D341Med (cell line): ENCODE results near the gene S1PR4.
"Not testable (repeated sequence)": the region's sequence is repeated elsewhere in the genome, so short reads cannot be mapped to it uniquely, and the experiment has no call there.

ENCODE experiments used
- DNase-seq: peaks from one replicate; pipeline ENCODE4 v3.0.0; 2012; ENCODE audit warnings: low spot score

The S1PR4 gene

DNA sequence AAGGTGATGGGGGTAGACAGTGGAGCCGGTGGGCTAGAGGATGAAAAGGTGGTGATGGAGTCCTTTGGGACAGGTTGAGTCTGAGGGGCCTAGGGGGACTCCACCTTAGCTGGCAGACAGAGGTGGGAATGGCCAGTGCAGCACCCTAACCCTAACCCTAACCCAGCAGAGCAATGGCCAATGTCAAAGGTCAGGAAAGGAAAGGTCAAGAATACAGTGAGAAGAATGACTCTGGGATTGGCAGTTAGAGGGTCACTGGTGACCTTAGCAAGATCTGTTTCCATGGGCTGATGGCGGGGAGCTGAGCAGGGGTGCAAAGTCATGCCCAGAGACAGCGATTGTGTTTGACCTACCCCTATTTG is 26.2 kb upstream of the S1PR4 start:
- no peak for DNase-seq

DNA sequence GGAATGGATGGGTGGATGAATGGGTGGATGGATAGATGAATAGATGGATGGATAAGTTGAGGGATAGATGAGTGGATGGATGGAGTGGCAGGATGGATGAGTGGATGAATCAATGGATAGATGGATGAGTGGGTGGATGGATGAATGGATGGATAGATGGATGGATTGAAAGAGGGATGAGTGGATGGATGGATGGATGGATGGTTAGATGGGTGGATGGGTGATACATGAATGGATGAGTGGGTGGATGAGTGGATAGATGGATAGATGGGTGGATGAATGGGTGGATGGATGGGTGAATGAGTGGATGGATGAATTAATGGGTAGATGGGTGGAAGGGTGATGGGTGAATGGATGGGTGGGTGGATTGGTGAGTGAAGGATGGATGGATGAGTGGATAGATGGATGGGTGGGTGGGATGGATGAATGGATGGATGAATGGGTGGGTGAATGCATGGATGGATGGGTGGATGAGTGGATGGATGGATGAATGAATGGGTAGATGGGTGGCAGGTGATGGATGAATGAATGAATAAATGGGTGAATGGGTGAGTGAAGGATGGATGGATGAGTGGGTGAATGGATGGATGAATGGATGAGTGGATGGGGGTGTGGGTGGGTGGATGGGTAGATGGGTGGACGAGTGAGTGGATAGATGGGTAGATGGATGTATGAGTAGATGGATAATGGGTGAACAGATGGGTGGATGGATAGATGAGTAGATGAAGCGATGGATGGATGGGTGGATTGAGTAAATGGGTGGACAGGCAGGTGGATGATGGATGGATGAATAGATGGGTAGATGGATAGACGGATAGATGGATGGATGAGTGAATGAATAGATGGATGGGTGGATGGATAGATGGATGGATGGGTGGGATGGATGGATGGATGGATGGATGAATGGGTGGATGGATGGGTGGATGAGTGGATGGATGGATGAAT is 25.0 kb upstream of the S1PR4 start:
- no peak for DNase-seq

DNA sequence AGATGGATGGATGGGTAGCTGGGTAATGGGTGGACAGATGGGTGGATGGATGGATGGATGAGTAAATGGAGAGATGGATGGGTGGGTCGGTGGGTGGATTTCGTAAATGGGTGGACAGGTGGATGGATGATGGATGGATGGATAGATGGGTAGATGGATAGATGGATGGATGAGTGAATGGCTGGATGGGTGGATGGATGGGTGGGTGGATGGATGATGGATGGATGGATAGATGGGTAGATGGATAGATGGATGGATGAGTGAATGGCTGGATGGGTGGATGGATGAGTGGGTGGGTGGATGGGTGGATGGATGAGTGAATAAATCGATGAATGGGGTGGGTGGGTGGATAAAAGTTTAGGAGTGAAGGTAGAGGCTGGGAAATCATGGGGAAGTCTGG is 24.1 kb upstream of the S1PR4 start:
- DNase-seq, result not testable (repeated sequence)

DNA sequence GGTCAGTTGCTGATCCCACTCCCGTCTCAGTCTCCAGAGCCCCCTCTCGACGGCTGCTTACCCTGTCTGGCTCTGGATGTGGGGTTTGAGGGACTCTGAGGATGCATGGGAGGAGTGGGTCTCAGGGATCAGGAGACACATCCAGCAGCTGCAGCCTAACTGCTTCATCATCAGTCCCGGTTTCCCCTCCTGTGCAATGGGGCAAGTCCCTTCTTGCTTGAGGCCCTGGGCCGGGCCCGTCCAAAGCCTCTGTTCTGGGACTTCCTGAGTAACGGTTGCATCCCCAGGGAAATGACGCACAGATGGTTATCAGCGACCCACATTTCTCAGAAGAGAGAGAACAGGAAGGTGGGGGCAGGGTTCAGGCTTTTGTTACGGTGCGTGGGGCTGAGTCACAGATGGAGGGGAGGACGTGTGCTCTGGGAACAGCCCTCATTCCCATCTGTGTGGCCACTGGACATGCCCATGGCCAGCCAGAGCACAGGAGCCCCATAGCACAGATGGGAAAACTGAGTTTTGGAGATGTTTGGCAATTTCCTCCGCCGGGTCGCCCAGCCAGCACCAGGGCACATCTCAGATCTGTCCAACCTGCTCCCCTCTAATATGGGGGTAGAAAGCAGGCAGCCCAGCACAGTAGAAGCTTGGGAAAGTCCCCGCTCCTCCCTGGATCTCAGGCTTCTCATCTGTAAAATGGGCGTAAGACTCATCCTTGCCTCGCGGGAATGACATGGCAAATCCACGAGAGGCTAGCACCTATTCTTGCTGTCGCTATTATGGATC is 23.4 kb upstream of the S1PR4 start:
- DNase-seq, result no peak

DNA sequence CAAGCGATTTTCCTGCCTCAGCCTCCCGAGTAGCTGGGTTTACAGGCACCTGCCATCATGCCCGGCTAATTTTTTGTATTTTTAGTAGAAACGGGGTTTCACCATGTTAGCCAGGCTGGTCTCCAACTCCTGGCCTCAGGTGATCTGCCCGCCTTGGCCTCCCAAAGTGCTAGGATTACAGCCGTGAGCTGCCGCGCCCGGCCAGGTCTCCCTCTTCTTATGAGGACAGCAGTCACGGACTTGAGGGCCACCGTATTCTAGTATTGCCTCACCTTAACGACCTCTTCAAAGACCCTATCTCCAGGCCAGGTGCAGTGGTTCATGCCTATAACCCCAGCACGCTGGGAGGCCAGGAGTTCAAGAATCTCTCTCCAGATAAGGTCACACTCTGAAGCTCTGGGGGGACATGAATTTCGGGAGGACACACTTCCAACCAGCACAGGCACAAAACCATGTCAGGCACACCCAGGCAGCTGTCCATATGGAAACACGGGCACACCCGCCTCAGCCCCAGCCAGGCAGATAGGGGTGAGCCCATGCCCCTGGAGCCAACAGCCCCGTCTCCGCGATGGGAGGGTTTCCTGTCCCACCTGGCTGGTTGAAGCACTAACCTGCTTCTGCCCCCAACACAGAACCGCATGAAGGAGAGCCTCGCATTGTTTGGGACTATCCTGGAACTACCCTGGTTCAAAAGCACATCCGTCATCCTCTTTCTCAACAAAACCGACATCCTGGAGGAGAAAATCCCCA is 21.3 kb upstream of the S1PR4 start:
- DNase-seq, result no peak

DNA sequence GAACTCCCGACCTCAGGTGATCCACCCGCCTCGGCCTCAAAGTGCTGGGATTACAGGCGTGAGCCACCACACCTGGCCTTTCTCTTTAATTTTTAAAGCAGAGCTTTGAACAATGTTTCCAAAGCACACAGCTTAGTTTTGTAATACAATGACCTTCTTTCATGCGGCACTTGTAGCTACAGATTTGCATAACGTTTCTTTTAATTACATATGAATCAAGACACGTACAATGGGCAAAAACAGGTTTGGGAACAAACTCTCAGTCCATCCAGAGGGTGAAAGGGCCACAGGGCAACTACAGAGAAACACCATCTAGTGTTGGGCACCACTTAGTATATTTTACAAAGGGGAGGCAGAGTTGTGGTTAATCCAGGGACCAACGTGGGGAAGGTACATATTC is 19.0 kb upstream of the S1PR4 start:
- DNase-seq, result no peak

DNA sequence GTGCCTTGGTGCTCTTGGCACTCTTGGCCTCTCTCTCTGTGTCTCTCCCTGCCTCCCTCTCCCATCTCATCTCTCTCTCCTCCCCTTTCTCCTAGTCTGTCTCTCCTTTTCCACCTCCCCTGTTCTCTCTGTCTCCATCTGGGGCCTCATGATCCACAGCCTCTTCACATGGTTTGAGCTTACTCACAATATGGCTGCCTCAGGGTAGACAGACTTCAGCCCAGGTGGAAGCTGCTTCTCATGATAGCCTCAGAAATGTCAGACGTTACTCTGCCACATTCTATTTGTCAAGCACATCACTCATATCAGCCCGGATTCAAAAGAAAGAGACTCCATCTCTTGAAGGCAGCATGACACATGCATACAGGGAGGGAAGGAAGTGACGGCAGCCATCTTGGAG is 18.4 kb upstream of the S1PR4 start:
- no peak for DNase-seq

DNA sequence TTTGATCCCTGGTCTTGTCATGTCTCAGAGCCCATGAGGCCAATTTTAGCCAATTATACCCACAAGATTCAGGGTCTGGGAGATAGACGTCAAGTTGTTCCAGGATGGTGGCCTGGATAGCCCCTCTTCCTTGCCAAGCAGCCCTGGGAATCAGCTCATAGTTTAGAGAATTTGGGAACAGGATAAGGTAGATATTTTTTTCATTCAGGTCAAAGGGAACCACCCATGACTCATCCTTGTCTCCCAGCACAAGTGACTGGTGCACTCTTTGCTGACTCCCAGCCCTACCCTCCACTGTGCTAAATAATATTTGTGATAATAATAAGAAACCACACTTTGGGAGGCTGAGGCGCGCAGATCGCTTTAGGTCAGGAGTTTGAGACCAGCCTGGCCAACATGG is 17.1 kb upstream of the S1PR4 start:
- DNase-seq, result no peak

DNA sequence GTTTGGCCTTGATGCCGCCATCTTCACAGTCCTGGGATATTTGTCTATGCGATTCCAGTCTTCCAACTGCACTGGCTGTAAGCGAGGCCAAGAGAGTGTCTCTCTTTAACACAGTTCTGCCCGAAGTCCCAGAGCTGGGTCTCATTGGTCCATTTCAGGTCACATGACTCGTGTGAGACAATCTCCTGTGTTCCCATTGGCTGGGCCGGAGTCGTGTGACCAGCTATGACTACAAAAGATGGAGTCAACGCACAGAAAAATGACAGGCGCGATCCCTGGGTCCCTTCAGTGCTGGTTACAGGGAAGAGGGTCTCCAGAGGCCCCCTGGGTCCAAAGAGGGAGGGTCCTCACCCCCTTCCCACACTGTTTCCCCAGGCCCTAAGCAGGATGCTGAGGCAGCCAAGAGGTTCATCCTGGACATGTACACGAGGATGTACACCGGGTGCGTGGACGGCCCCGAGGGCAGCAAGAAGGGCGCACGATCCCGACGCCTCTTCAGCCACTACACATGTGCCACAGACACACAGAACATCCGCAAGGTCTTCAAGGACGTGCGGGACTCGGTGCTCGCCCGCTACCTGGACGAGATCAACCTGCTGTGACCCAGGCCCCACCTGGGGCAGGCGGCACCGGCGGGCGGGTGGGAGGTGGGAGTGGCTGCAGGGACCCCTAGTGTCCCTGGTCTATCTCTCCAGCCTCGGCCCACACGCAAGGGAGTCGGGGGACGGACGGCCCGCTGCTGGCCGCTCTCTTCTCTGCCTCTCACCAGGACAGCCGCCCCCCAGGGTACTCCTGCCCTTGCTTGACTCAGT is 15.9 kb upstream of the S1PR4 start:
- no peak for DNase-seq

DNA sequence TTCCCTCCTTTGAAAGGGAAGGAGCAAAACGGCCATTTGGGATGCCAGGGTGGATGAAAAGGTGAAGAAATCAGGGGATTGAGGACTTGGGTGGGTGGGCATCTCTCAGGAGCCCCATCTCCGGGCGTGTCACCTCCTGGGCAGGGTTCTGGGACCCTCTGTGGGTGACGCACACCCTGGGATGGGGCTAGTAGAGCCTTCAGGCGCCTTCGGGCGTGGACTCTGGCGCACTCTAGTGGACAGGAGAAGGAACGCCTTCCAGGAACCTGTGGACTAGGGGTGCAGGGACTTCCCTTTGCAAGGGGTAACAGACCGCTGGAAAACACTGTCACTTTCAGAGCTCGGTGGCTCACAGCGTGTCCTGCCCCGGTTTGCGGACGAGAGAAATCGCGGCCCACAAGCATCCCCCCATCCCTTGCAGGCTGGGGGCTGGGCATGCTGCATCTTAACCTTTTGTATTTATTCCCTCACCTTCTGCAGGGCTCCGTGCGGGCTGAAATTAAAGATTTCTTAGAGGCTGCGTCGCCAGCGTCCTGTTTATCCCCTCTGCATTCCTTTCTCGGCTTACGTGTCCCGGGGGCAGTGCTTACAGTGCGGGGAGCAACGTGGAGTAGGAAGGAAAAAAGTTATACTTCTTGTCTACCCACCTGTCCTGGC is 15.2 kb upstream of the S1PR4 start:
- DNase-seq, result peak; percentile 91

DNA sequence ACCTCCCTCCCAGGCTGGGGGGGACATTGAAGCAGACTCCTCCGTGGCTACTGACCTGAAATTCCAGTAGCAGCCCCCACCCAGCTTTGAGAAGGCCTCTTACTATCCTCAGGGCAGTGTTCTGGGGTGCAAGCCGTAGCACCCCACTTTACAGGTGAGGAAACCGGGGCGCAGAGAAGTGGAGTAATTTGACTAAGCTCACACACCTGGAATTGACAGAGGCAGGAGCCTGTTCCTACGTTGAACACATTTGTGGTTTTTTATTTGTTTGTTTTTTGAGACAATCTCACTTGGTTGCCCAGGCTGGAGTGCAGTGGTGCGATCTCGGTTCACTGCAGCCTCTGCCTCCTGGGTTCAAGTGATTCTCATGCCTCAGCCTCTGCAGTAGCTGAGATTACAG is 14.6 kb upstream of the S1PR4 start:
- DNase-seq, result no peak

DNA sequence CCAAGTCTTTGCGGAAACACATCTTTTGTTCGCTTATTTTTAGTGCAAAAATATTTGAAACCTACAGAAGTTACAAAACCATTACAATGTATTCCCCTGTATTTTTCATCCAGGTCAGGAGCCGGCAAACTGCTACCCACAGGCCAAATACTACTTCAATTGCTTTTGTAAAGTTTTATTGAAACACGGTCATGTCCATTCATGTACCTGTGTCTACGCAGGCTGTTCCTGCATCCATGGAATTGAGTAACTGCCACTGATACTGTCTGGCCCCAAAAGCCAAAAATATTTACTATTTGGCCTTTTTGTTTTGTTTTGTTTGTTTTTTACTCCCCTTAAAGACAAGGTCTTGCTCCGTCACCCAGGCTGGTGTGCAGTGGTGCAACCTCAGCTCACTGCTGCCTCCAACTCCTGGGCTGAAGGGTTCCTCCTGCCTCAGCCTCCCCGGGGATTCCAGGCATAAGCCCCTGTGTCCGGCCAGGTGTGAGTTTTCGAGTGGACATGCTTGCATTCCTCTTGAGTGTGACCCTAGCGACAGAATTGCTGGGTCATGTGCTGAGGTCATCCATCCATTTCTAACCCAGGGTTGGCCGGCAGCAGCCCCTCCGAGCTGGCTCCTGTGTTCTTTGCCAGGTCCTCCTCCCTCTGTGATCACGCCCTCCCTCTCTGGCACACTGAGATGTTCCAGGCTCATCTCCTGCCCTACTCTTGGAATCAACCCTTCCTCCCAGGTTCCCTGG is 10.9 kb upstream of the S1PR4 start:
- DNase-seq, result no peak

DNA sequence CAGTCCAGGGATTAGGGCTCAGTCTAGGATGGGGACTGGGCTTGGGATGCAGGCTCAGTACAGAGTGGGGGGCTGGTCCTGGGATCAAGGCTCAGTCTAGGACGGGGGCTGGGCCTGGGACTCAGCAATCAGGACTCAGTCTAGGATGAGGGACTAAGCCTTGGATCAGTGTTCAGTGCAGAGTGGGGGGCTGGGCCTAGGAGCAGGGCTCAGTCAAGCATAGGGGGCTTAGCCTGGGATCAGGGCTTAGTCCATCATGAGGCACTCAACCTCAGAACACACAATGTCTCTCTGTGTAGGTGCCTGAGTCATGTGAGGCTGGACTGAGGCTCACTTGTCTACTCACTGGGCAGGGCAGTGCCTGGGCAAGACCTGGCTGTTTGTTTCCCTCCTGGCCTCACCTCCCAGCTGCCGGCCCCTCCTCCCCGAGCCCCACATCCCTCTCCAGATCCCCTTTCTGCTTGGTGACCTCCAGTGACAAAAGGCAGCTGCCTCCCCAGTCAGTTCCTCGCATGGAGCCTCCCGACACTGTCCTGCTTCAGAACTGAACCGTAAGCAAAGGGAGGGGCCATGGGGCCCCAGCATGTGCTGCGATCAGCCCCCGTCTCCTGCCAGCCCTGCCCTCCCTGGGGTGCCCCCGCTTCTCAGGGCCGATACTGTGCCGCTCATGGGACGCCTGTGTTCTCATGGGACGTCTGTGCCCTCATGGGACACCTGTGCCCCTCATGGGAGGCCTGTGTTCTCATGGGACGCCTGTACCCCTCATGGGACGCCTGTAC is 6.5 kb upstream of the S1PR4 start:
- no peak for DNase-seq

DNA sequence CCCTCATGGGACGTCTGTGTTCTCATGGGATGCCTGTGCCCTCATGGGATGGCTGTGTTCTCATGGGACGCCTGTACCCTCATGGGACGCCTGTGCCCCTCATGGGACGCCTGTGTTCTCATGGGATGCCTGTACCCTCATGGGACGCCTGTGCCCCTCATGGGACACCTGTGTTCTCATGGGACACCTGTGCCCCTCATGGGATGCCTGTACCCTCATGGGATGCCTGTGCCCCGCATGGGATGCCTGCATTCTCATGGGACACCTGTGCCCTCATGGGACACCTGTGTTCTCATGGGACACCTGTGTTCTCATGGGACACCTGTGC is 5.9 kb upstream of the S1PR4 start:
- DNase-seq, result not testable (repeated sequence)

DNA sequence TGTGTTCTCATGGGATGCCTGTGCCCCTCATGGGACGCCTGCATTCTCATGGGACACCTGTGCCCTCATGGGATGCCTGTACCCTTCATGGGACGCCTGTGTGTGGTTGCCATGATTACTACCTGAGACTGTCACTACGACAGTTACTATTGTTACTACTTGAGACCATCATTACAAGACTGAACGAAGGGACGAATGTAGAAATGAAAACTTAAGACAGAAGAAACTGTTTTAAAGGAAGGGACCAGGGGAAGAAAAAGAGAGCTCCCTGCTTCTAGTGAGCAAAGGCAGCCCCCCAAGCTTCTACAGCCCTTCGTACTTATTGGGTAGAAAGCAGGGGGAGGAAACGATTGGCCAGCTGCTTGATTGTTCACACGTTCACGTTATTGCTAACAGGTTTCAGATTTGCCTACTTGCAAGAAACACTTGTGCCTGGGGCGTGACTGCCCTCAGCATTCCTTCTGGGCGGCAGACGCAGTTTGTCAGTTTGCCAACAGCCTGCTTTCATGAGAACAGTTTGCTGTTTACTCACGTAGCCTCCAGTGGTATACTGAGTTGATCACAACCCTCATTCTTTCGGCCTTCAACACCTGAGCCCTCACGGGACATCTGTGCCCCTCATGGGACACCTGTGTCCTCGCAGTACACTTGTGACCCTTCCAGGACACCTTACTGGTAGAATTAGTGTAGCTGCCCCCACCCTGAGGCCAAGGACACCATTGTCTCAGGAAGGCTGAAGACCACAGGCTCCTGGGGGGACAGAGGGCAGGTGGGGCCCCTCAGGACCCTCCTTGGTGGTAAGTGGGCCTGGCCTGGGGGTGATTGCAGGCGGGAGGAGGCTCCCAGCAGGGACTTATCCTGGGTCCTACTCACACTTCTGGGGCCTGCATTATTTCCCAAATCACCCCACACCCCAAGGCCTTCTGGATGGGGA is 2.5 kb upstream of the S1PR4 start:
- no peak for DNase-seq

DNA sequence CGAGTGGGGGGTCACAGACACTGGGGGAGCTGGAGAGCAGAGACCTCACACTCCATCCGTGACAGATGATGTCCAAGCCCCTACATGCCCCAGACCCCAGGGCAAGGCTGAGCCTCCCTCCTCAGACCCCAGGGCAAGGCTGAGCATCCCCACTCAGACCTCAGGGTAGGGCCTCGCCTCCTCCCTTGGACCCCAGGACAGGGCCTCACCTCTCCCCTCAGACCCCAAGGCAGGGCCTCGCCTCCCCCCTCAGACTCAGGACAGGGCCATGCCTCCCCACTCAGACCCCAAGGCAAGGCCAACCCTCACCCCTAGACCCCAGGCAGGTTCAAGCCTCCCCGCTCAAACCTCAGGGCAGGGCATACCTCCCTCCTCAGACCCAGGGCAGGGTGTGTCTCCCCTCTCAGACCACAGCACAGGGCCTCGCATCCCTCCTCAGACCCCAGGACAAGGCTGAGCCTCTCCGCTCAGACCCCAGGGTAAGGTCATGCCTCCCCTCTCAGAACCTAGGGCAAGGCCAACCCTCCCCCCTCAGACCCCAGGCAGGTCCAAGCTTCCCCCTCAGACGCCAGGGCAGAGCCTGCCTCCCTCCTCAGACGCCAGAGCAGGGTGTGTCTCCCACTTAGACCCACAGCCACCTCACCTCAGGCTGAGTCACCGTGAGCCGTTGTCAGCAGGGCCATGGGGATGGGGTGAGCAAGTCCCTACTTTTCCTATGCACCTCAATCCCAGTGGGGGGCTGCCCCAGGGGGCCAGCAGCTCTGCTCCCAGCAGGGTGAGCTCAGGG is 1.7 kb upstream of the S1PR4 start:
- no peak for DNase-seq

DNA sequence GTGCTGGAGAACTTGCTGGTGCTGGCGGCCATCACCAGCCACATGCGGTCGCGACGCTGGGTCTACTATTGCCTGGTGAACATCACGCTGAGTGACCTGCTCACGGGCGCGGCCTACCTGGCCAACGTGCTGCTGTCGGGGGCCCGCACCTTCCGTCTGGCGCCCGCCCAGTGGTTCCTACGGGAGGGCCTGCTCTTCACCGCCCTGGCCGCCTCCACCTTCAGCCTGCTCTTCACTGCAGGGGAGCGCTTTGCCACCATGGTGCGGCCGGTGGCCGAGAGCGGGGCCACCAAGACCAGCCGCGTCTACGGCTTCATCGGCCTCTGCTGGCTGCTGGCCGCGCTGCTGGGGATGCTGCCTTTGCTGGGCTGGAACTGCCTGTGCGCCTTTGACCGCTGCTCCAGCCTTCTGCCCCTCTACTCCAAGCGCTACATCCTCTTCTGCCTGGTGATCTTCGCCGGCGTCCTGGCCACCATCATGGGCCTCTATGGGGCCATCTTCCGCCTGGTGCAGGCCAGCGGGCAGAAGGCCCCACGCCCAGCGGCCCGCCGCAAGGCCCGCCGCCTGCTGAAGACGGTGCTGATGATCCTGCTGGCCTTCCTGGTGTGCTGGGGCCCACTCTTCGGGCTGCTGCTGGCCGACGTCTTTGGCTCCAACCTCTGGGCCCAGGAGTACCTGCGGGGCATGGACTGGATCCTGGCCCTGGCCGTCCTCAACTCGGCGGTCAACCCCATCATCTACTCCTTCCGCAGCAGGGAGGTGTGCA is 587 bp downstream of the S1PR4 start:
- DNase-seq, result no peak
